Measurements from ENCODE around the gene AIP. TPM values are rescaled to one million over a fixed set of nuclear protein-coding genes. Genes with fewer than 3 reads are reported as not detected.

AIP gene
- total RNA-seq, 1 donor from 2014 or later: 47.6 TPM

DNA sequence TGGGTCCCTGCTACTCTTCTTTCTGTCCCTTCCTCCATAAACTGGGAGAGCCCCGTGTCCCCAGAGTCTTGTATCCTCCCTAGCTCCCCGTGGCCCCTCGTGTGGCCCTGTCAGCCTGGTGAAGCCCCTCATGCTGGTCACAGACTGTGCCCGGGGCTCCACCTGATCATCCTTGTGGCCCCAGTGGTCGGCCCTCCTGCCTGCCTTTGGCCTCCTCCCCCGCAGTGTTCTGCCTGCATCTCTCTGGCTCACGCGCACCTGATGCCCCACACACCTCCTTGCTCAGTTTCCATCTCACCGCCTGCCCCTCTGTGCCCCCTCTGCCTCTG lies 41.6 kb downstream of the AIP start:
- Mint-ChIP-seq H3K27ac (no peak overlapping the region), H3K9me3 (peaks cover 6% of the 10 kb centered on the region), H3K27me3 (peaks cover 18% of the 10 kb centered on the region), H3K4me1 (ENCODE audit: unreplicated experiment) (no peaks in the 10 kb centered on the region), H3K4me3 (no peak overlapping the region), H3K36me3 (no peaks in the 10 kb centered on the region)
- TF ChIP-seq, protein P1, sequence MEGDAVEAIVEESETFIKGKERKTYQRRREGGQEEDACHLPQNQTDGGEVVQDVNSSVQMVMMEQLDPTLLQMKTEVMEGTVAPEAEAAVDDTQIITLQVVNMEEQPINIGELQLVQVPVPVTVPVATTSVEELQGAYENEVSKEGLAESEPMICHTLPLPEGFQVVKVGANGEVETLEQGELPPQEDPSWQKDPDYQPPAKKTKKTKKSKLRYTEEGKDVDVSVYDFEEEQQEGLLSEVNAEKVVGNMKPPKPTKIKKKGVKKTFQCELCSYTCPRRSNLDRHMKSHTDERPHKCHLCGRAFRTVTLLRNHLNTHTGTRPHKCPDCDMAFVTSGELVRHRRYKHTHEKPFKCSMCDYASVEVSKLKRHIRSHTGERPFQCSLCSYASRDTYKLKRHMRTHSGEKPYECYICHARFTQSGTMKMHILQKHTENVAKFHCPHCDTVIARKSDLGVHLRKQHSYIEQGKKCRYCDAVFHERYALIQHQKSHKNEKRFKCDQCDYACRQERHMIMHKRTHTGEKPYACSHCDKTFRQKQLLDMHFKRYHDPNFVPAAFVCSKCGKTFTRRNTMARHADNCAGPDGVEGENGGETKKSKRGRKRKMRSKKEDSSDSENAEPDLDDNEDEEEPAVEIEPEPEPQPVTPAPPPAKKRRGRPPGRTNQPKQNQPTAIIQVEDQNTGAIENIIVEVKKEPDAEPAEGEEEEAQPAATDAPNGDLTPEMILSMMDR (conservative IDR thresholded peaks at IDR 0.05): no peak
- DNase-seq (ENCODE audit: extremely low spot score, unreplicated experiment): no peak

GRCh38 chr11:67525275-67525976 lies 42.6 kb downstream of the AIP start:
- TF ChIP-seq, protein P1 (conservative IDR thresholded peaks at IDR 0.05): no peak
- H3K27ac Mint-ChIP-seq: no peak overlapping the region

GRCh38 chr11:67528376-67528775 lies 45.5 kb downstream of the AIP start:
- Mint-ChIP-seq H3K36me3 (no peaks in the 10 kb centered on the region), H3K27me3 (peaks cover 19% of the 10 kb centered on the region), H3K4me3 (no peak overlapping the region), H3K27ac (no peak overlapping the region), H3K9me3 (peaks cover 6% of the 10 kb centered on the region), H3K4me1 (ENCODE audit: unreplicated experiment) (no peaks in the 10 kb centered on the region)
- TF ChIP-seq, protein P1 (conservative IDR thresholded peaks at IDR 0.05): no peak
- DNase-seq (ENCODE audit: extremely low spot score, unreplicated experiment): no peak

More at GRCh38 chr11:67525275-67525976, 42.6 kb downstream of the AIP start:
- H3K36me3 Mint-ChIP-seq: no peaks in the 10 kb centered on the region
- no peak overlapping the region for H3K4me3 Mint-ChIP-seq
- DNase-seq (ENCODE audit: extremely low spot score, unreplicated experiment): no peak
- H3K4me1 Mint-ChIP-seq (ENCODE audit: unreplicated experiment): no peaks in the 10 kb centered on the region
- peaks cover 19% of the 10 kb centered on the region for H3K27me3 Mint-ChIP-seq
- peaks cover 6% of the 10 kb centered on the region for H3K9me3 Mint-ChIP-seq

GRCh38 chr11:67530282-67530592 lies 47.4 kb downstream of the AIP start:
- Mint-ChIP-seq H3K27ac (no peak overlapping the region), H3K4me1 (ENCODE audit: unreplicated experiment) (no peaks in the 10 kb centered on the region), H3K36me3 (no peaks in the 10 kb centered on the region), H3K4me3 (no peak overlapping the region), H3K27me3 (peaks cover 16% of the 10 kb centered on the region), H3K9me3 (peaks cover 6% of the 10 kb centered on the region)
- TF ChIP-seq, protein P1 (conservative IDR thresholded peaks at IDR 0.05): no peak
- DNase-seq (ENCODE audit: extremely low spot score, unreplicated experiment): no peak

DNA sequence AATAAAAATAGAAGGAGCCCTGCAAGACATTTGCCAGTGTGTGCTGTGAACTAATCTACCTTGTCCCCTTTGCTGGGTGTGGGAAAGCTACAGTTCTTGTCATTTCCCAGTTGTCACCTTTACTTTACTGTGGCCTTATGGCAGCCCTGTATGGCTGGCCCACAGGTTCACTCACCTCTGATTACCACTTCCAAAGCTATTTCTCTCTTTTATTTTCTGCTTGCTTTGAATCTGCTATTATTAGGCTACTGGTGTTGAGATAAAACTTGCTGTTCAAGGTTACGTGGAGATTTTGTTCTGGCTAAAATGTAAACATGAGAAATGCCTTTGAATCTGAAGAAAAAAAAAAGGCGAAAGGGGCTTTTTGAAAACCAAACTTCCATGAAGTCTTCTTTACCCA lies 50.1 kb downstream of the AIP start:
- Mint-ChIP-seq H3K9me3 (no peaks in the 10 kb centered on the region), H3K36me3 (no peaks in the 10 kb centered on the region), H3K4me1 (ENCODE audit: unreplicated experiment) (no peaks in the 10 kb centered on the region), H3K4me3 (no peak overlapping the region), H3K27ac (no peak overlapping the region), H3K27me3 (peaks cover 7% of the 10 kb centered on the region)
- DNase-seq (ENCODE audit: extremely low spot score, unreplicated experiment): no peak
- TF ChIP-seq, protein P1 (conservative IDR thresholded peaks at IDR 0.05): no peak
